Ascending aorta (tissue), 2 donors: ENCODE data around the gene REEP6. TPM values are rescaled to one million over a fixed set of nuclear protein-coding genes. Genes with fewer than 3 reads are reported as not detected.
"Not testable (repeated sequence)": the region's sequence is repeated elsewhere in the genome, so short reads cannot be mapped to it uniquely, and the experiment has no call there.

Experiments used
- DNase-seq, 2 donors: peaks; one replicate each; pipeline ENCODE4 v3.0.0-alpha.2; 2019; ENCODE audit warnings: low spot score in 2 of 2
- H3K27ac ChIP-seq, 2 donors: fragments of 200-600 bp; sonication (generic); one replicate each; pipeline ENCODE4 v1.5.1; 2016 to 2017; ENCODE audit warnings: mild to moderate bottlenecking in 1 of 2
- H3K27me3 ChIP-seq: fragments of 200-600 bp; sonication (generic); one replicate; pipeline ENCODE4 v1.5.1; 2017
- H3K36me3 ChIP-seq, 2 donors: fragments of 200-600 bp; sonication (generic); one replicate each; pipeline ENCODE4 v1.5.1; 2016
- H3K4me1 ChIP-seq, 2 donors: fragments of 200-600 bp; sonication (generic); one replicate each; pipeline ENCODE4 v1.5.1; 2016 to 2017; ENCODE audit warnings: mild to moderate bottlenecking in 1 of 2
- H3K4me3 ChIP-seq, 2 donors: fragments of 200-600 bp; sonication (generic); one replicate each; pipeline ENCODE4 v1.5.1; 2016 to 2017; ENCODE audit warnings: mild to moderate bottlenecking in 1 of 2
- H3K9me3 ChIP-seq, 2 donors: fragments of 200-600 bp; sonication (generic); one replicate each; pipeline ENCODE4 v1.5.1; 2016
- intact Hi-C: fragments of 100-400 bp; cut with DNase I; formaldehyde crosslinking; loops from one replicate; pipeline ENCODE4 v1.15.1; 2023
- total RNA-seq: library from RNA; depleted of rRNA; stranded (reverse); fragments of >200 nt; gene quantifications from one replicate; pipeline ENCODE4 v1.1.0, GENCODE V29; 2016
- TF ChIP-seq, protein P1 (sequence below), 3 experiments: fragments of 200-600 bp in 2 of 3; fragments of 450-650 bp in 1 of 3; sonication (generic) in 2 of 3; IDR thresholded peaks; one replicate each; pipeline ENCODE4 v1.5.1; 2016 to 2019; ENCODE audit warnings: antibody characterized with exemption in 3 of 3, mild to moderate bottlenecking in 1 of 3, moderate library complexity in 1 of 3

Gene REEP6
- total RNA-seq, 1 donor from 2014 or later: 3.2 TPM

DNA sequence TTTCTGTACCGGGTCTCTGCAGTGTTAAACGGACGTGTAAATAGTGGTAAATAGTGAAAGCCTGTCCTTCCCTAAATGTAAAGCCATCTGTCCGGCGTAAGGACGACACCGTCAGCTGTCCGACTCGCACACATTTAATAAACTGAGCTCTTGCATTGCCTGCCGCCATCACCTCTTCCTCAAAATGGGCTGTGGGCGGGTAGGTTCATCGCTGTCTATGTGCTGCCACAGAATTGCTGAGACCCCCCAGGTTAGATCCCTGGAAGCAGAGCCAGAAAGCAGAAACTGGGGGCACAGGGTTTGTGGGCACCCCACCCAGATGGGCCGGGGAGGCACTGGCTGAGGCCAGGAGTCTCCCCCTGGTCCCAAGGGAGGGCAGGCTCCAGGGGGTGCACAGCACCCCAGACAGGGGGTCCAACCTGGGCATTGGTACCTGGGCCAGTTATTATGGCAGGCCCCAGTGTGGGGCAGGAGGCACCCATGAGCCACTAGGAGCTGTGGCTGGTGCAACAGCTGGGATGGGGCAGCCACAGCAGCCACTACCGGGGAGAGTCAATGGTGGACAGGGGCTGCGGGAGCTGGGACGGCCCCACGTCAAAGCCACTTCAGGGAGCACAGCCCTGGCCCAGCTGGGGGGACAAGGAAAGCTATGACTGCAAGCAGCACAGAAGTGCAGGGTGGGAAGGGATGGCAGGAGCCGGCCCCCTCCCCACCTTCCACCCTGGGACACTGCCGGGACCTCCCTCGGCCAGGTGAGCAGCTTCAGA, 17.7 kb upstream of the REEP6 start:
- H3K27me3 ChIP-seq: peaks cover 41% of the 10 kb centered on the region
- H3K4me3 ChIP-seq: no peak overlapping the region
- no peak overlapping the region for H3K27ac ChIP-seq
- peaks cover 27 to 35% of the 10 kb centered on the region in 2 donors for H3K4me1 ChIP-seq
- H3K9me3 ChIP-seq: no peaks in the 10 kb centered on the region
- intact Hi-C loops: no loop called here
- no peak for DNase-seq
- TF ChIP-seq, protein P1, sequence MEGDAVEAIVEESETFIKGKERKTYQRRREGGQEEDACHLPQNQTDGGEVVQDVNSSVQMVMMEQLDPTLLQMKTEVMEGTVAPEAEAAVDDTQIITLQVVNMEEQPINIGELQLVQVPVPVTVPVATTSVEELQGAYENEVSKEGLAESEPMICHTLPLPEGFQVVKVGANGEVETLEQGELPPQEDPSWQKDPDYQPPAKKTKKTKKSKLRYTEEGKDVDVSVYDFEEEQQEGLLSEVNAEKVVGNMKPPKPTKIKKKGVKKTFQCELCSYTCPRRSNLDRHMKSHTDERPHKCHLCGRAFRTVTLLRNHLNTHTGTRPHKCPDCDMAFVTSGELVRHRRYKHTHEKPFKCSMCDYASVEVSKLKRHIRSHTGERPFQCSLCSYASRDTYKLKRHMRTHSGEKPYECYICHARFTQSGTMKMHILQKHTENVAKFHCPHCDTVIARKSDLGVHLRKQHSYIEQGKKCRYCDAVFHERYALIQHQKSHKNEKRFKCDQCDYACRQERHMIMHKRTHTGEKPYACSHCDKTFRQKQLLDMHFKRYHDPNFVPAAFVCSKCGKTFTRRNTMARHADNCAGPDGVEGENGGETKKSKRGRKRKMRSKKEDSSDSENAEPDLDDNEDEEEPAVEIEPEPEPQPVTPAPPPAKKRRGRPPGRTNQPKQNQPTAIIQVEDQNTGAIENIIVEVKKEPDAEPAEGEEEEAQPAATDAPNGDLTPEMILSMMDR (IDR thresholded peaks at IDR 0.05): no peak
- peaks cover 6 to 24% of the 10 kb centered on the region in 2 donors for H3K36me3 ChIP-seq

DNA sequence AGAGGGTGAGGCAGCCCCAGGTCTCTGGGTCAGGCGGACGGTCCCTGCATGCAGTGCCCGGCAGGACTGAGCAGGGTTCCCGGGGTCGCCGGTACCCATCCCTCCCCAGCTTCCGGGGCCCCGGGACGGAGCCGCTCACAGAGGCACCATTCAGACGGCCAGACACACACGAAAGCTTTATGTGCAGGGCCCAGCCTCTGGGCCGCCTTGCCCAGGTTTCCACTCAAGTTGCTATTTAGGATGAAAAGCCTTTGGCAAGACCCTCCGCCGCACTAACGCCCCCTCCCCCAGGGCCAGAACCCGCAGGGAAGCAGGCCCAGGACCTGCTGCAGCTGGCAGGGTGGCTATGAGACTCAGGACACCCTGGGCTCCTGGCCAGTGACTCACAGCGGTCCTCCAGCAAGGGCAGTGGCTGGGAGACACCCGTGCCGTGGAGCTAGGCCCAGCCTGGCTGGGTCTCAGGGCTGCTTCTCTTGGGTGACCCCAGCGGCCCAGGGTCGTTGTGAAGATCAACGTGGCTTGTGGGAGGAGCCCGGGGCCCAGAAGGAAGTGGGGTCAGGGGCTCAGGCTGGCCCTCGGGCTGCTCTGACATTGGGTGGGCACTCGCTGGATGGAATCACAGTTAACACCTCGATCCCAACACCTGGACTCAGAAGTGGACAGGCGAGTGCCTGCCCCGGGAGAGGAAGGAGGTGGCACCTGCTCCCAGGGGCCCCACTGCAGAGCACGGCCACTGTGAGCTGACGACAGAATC, 16.8 kb upstream of the REEP6 start:
- TF ChIP-seq, protein P1 (IDR thresholded peaks at IDR 0.05): no peak
- H3K36me3 ChIP-seq: peaks cover 6 to 24% of the 10 kb centered on the region in 2 donors
- DNase-seq: no peak
- no peaks in the 10 kb centered on the region for H3K9me3 ChIP-seq
- intact Hi-C loops: no loop called here
- H3K4me3 ChIP-seq: no peak overlapping the region
- peaks cover 38% of the 10 kb centered on the region for H3K27me3 ChIP-seq
- peaks cover 21 to 32% of the 10 kb centered on the region in 2 donors for H3K4me1 ChIP-seq
- no peak overlapping the region for H3K27ac ChIP-seq

DNA sequence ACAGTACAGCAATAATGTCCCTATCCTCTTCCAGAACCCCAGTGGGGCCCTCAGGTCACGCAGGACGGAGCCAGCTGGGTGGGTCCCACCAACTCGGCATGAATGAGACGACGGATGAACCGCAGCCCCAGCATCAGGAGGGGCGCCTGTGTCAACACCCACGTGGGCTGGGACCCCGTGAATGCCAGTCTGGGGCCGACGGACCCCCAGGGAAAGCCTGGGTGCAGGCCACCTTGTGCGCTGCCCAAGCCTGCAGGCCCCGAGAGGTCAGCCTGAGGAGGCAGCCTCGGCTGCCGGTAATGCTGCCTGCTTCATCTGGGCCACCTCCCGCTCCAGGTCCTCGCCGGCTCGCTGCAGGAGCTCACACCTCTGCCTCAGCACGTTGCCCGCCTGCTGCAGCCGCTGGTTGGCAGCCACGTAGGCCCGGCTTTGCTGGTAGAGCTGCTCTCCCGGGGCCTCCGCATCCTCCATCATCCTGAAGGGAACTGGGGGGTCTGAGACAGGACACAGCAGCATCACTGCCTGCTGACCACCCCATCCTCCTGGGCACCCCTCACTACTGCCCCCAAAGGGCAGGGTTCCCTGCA, 16.1 kb upstream of the REEP6 start:
- Histone ChIP-seq H3K36me3 (peaks cover 6 to 24% of the 10 kb centered on the region in 2 donors), H3K27ac (no peak overlapping the region), H3K4me3 (no peak overlapping the region), H3K27me3 (peaks cover 35% of the 10 kb centered on the region), H3K4me1 (peaks cover 18 to 34% of the 10 kb centered on the region in 2 donors), H3K9me3 (no peaks in the 10 kb centered on the region)
- intact Hi-C loops: no loop called here
- no peak for DNase-seq
- TF ChIP-seq, protein P1 (IDR thresholded peaks at IDR 0.05): no peak

DNA sequence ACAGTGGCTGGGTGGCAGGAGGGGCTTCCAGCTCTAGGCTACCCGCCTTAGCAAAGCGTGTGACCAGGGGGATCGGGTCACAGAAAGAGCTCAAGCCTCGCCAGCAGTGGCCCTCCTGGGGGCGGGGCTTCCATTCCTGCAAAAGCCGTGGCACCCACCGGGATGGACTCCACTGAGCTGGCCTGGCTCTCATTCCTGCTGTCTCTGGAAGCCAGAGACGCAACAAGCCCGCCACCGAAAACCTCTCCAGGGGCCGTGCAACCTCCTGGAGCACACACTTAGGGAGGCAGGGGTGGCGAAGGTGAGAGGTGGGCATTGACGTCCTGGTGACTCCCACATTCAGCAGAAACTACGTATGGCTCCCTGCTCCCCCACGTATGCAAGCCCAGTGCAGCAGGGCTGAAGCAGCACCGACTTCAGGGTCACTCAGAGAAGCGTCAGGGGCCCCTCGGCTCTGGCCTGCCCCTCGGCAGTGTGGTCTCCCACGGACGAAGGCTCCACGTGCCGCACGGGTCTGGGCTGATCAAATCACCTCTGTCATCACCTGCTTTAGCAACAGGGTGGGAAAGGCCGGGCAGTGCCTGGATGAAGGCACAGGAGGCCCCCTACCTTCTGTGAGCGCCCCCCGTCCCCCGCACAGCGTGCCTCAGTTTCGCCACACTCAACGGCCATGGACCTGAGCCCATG, 15.1 kb upstream of the REEP6 start:
- Histone ChIP-seq H3K27ac (no peak overlapping the region), H3K4me3 (no peak overlapping the region), H3K9me3 (no peaks in the 10 kb centered on the region), H3K27me3 (peaks cover 25% of the 10 kb centered on the region), H3K4me1 (peaks cover 8 to 24% of the 10 kb centered on the region in 2 donors), H3K36me3 (peaks cover 6 to 24% of the 10 kb centered on the region in 2 donors)
- intact Hi-C loops: no loop called here
- no peak for DNase-seq
- TF ChIP-seq, protein P1 (IDR thresholded peaks at IDR 0.05): no peak

DNA sequence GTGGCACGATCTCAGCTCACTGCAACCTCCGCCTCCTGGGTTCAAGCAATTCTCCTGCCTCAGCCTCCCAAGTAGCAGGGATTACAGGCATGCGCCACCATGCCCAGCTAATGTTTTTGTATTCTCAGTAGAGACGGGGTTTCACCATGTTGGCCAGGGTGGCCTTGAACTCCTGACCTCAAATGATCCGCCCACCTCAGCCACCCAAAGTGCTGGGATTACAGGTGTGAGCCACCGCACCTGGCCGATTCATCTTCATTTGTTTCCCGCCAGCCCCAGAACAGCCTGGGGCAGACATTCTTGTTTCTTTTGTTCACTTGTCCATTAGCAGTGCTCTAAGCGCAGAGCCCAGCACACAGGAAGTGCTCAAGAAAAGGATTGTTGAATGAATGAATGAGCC, 13.9 kb upstream of the REEP6 start:
- intact Hi-C loops, H3K27ac ChIP-seq, H3K9me3 ChIP-seq, DNase-seq, H3K4me3 ChIP-seq: not testable (repeated sequence)
- H3K27me3 ChIP-seq: peaks cover 13% of the 10 kb centered on the region
- H3K4me1 ChIP-seq: peaks cover 2 to 16% of the 10 kb centered on the region in 2 donors
- H3K36me3 ChIP-seq: peaks cover 6 to 24% of the 10 kb centered on the region in 2 donors
